SHP77 (cell line): ENCODE data around the gene ALLC.

Experiments used
- DNase-seq, 2 experiments: peaks; one replicate each; lab custom pipeline; 2025; lab: John Stamatoyannopoulos, UW

ALLC gene

GRCh38 chr2:3679180-3679579 lies 21.2 kb downstream of the ALLC start:
- no peak for DNase-seq

- DNase-seq, result no peak
These were observed 21.8 kb downstream of the ALLC start for GRCh38 chr2:3679616-3680393.

GRCh38 chr2:3680548-3681345 lies 22.7 kb downstream of the ALLC start:
- no peak for DNase-seq

- no peak for DNase-seq
These were observed 23.6 kb downstream of the ALLC start for GRCh38 chr2:3681625-3682024.

GRCh38 chr2:3682811-3683210 lies 24.8 kb downstream of the ALLC start:
- DNase-seq, result no peak

GRCh38 chr2:3683748-3684454 lies 25.9 kb downstream of the ALLC start:
- DNase-seq, result no peak

- DNase-seq, result no peak
These were observed 32.2 kb downstream of the ALLC start for GRCh38 chr2:3689998-3690748.

GRCh38 chr2:3692375-3692774 lies 34.4 kb downstream of the ALLC start:
- peak; percentile 58 to 61 for DNase-seq

GRCh38 chr2:3696545-3696944 lies 38.5 kb downstream of the ALLC start:
- DNase-seq, result no peak

GRCh38 chr2:3701071-3701470 lies 43.1 kb downstream of the ALLC start:
- no peak for DNase-seq

- no peak for DNase-seq
These were observed 45.3 kb downstream of the ALLC start, which contains the start of gene DCDC2C for GRCh38 chr2:3703236-3703756. DCDC2C (plus strand) TSS chr2:3703575; CDS start chr2:3703752, 177 bp downstream.

GRCh38 chr2:3703757-3704355 lies 45.9 kb downstream of the ALLC start:
- DNase-seq, result no peak

- no peak for DNase-seq
These were observed 46.7 kb downstream of the ALLC start for GRCh38 chr2:3704692-3705091.

- DNase-seq, result no peak
These were observed 47.8 kb downstream of the ALLC start for GRCh38 chr2:3705782-3706181.

GRCh38 chr2:3706892-3707291 lies 48.9 kb downstream of the ALLC start:
- DNase-seq, result no peak

- no peak for DNase-seq
These were observed 50.6 kb downstream of the ALLC start for GRCh38 chr2:3708576-3708975.

GRCh38 chr2:3709225-3709624 lies 51.2 kb downstream of the ALLC start:
- DNase-seq, result no peak

GRCh38 chr2:3712424-3712823 lies 54.4 kb downstream of the ALLC start:
- DNase-seq, result no peak

GRCh38 chr2:3712831-3713503 lies 55.0 kb downstream of the ALLC start:
- DNase-seq, result no peak

- no peak for DNase-seq
These were observed 60.7 kb downstream of the ALLC start for GRCh38 chr2:3718679-3719078.

- no peak for DNase-seq
These were observed 67.0 kb downstream of the ALLC start for GRCh38 chr2:3725002-3725401.
